HG02885 (cell line): Measurements from ENCODE around the gene ERGIC1.

Source experiments
- ATAC-seq: cut with Tn5 transposase; IDR thresholded peaks from one replicate; pipeline ENCODE4 v1.9.1; 2021; ENCODE audit warnings: mild to moderate bottlenecking; ENCODE audit not compliant: unreplicated experiment, poor library complexity

Gene ERGIC1

GRCh38 chr5:172939071-172939470 is 105.0 kb downstream of the ERGIC1 start:
- no peak for ATAC-seq

- no peak for ATAC-seq
These were observed 105.7 kb downstream of the ERGIC1 start for GRCh38 chr5:172939611-172940267.

- no peak for ATAC-seq
These were observed 106.4 kb downstream of the ERGIC1 start for GRCh38 chr5:172940268-172941066.

GRCh38 chr5:172941067-172941516 is 107.0 kb downstream of the ERGIC1 start:
- ATAC-seq: no peak

GRCh38 chr5:172942556-172942955 is 108.5 kb downstream of the ERGIC1 start:
- ATAC-seq: no peak

GRCh38 chr5:172943283-172943841 is 109.3 kb downstream of the ERGIC1 start:
- no peak for ATAC-seq

- no peak for ATAC-seq
These were observed 109.9 kb downstream of the ERGIC1 start for GRCh38 chr5:172943906-172944305.

GRCh38 chr5:172944741-172945140 is 110.7 kb downstream of the ERGIC1 start:
- no peak for ATAC-seq

- no peak for ATAC-seq
These were observed 111.1 kb downstream of the ERGIC1 start for GRCh38 chr5:172945151-172945550.

- ATAC-seq: no peak
These were observed 112.1 kb downstream of the ERGIC1 start for GRCh38 chr5:172946146-172946545.

- no peak for ATAC-seq
These were observed 115.4 kb downstream of the ERGIC1 start for GRCh38 chr5:172949426-172949825.

GRCh38 chr5:172950176-172950965 is 116.3 kb downstream of the ERGIC1 start:
- ATAC-seq: no peak

- no peak for ATAC-seq
These were observed 117.5 kb downstream of the ERGIC1 start for GRCh38 chr5:172951371-172952033.

- ATAC-seq: no peak
These were observed 118.0 kb downstream of the ERGIC1 start for GRCh38 chr5:172952034-172952511.

GRCh38 chr5:172953776-172954675 is 120.0 kb downstream of the ERGIC1 start:
- no peak for ATAC-seq

GRCh38 chr5:172954751-172955159 is 120.7 kb downstream of the ERGIC1 start:
- ATAC-seq: no peak

- ATAC-seq: no peak
These were observed 122.2 kb downstream of the ERGIC1 start for GRCh38 chr5:172956228-172956627.

- no peak for ATAC-seq
These were observed 122.9 kb downstream of the ERGIC1 start for GRCh38 chr5:172956936-172957335.

GRCh38 chr5:172957458-172957857 is 123.4 kb downstream of the ERGIC1 start:
- no peak for ATAC-seq
